ENCODE data around the gene YBX3.

- TF ChIP-seq ZNF70 (CRISPR knock-in tag; IDR thresholded peaks at IDR 0.05) (no peak), SNAI2 (CRISPR knock-in tag; IDR thresholded peaks at IDR 0.05) (no peak), PATZ1 (CRISPR knock-in tag; IDR thresholded peaks at IDR 0.05; ENCODE audit: borderline replicate concordance) (no peak), ZFP30 (CRISPR knock-in tag; IDR thresholded peaks at IDR 0.05) (no peak), ZFP3 (CRISPR knock-in tag; IDR thresholded peaks at IDR 0.05) (no peak), ESRRG (CRISPR knock-in tag; IDR thresholded peaks at IDR 0.05) (no peak), TOX (CRISPR knock-in tag; IDR thresholded peaks at IDR 0.05; ENCODE audit: borderline replicate concordance) (no peak), RARB (CRISPR knock-in tag; IDR thresholded peaks at IDR 0.05) (no peak), ISL1 (CRISPR knock-in tag; IDR thresholded peaks at IDR 0.05) (no peak)
Measured at GRCh38 chr12:10719482-10719881, 3.6 kb downstream of the YBX3 start.
